Right lobe of liver (tissue), 6 donors: ENCODE data around the gene MDM1. TPM values are rescaled to one million over a fixed set of nuclear protein-coding genes. Genes with fewer than 3 reads are reported as not detected.
A peak's percentile ranks its signal among the peaks of the same experiment; 100 is the strongest.

ENCODE experiments used
- ATAC-seq, 4 donors: fragments of 200-7000 bp; cut with Tn5 transposase; one replicate each; pipeline ENCODE4 v1.9.1; 2020; ENCODE audit warnings: mild to moderate bottlenecking in 4 of 4, moderate library complexity in 4 of 4
- DNase-seq, 3 donors: peaks; one replicate each; pipeline ENCODE4 v3.0.0-alpha.2; 2020
- H3K27ac ChIP-seq, 3 donors: fragments of 200-600 bp; one replicate each; pipeline ENCODE4 v1.8.0; 2022
- H3K27me3 ChIP-seq, 2 donors: fragments of 200-600 bp; one replicate each; pipeline ENCODE4 v1.8.0; 2022
- H3K36me3 ChIP-seq, 4 donors: fragments of 200-600 bp; sonication (generic) in 1 of 4; one replicate each; pipeline versions ENCODE4 v1.5.1 to v1.8.0; 2017 to 2022; ENCODE audit warnings: control low read depth in 1 of 4
- H3K4me1 ChIP-seq, 4 donors: fragments of 200-600 bp; sonication (generic) in 1 of 4; one replicate each; pipeline versions ENCODE4 v1.5.1 to v1.8.0; 2017 to 2022; ENCODE audit warnings: control low read depth in 1 of 4
- H3K4me3 ChIP-seq, 3 donors: fragments of 200-600 bp; one replicate each; pipeline ENCODE4 v1.8.0; 2022
- H3K9me3 ChIP-seq, 4 donors: fragments of 200-600 bp; sonication (generic) in 1 of 4; one replicate each; pipeline versions ENCODE4 v1.5.1 to v1.8.0; 2017 to 2022; ENCODE audit warnings: control low read depth in 1 of 4
- CTCF ChIP-seq, 4 donors: fragments of 200-600 bp in 3 of 4; fragments of 450-650 bp in 1 of 4; IDR thresholded peaks; one replicate each; pipeline versions ENCODE4 v1.5.1 to v1.8.0; 2016 to 2022; ENCODE audit warnings: antibody characterized with exemption in 4 of 4, mild to moderate bottlenecking in 2 of 4
- POLR2A ChIP-seq: fragments of 450-650 bp; IDR thresholded peaks from one replicate; pipeline ENCODE4 v1.6.1; 2017; ENCODE audit warnings: antibody characterized with exemption, mild to moderate bottlenecking
- WGBS: methylation state at CpG from one replicate; pipeline ENCODE4 v1.1.6; 2018; ENCODE audit warnings: low coverage, low lambda C conversion rate; ENCODE audit not compliant: insufficient coverage; ENCODE audit errors: missing lambda C conversion rate; 5-methylcytosine and 5-hydroxymethylcytosine counted together
- intact Hi-C, 2 donors: fragments of 100-400 bp; cut with DNase I; formaldehyde crosslinking; loops; one replicate each; pipeline versions ENCODE4 v1.11.2 to v1.14.1; 2022
- total RNA-seq, 6 experiments: library from RNA; depleted of rRNA in 2 of 6; stranded (reverse); fragments of >200 nt in 2 of 6; fragmentation: NEBNext Ultra II Directional in 3 of 6; extraction: Animal tissue kit (Norgen Biotek cat#: 25700) in 3 of 6; gene quantifications; one replicate each; pipeline versions ENCODE4 v1.1.0 to v1.2.4, GENCODE V29; 2016 to 2023
- donor health status: DM: no; HTN: yes; CAD: no.
- donor health status: DM: no; HTN: no; CAD: no.
- donor health status: DM: no; HTN: no; CAD: no.
- donor health status: DM: no; HTN: yes; CAD: no.
- donor health status: DM: no; HTN: yes; CAD: no.

Gene MDM1
- total RNA-seq, 6 experiments from 2014 or later, result 2.9 to 6.6 (median 4.1) TPM

GRCh38 chr12:68317047-68317667, 15.0 kb downstream of the MDM1 start:
- WGBS, result 86% methylated on average over 1 of the region's 1 CpG
- DNase-seq, result no peak
- ATAC-seq, result peak in 3 of 4 donors; percentile 63 to 66 (median 63)
- Histone ChIP-seq H3K9me3 (no peaks in the 10 kb centered on the region), H3K4me1 (no peaks in the 10 kb centered on the region), H3K36me3 (peaks cover 0 to 11% (median 5%) of the 10 kb centered on the region in 4 donors), H3K4me3 (no peak overlapping the region), H3K27ac (no peak overlapping the region), H3K27me3 (no peaks in the 10 kb centered on the region)
- intact Hi-C loops, result loop anchor here in 1 of 2 donors (10.0 kb wide), 1 partner anchor 82 kb away; no protein-coding TSS in a partner anchor
- TF ChIP-seq POLR2A (no peak), CTCF (IDR thresholded peaks at IDR 0.05) (peak; percentile 60 to 70 (median 68))

GRCh38 chr12:68310370-68310769, 21.8 kb downstream of the MDM1 start:
- Histone ChIP-seq H3K27me3 (no peaks in the 10 kb centered on the region), H3K9me3 (no peaks in the 10 kb centered on the region), H3K36me3 (peaks cover 0 to 29% (median 9%) of the 10 kb centered on the region in 4 donors), H3K4me3 (no peak overlapping the region), H3K27ac (no peak overlapping the region), H3K4me1 (no peaks in the 10 kb centered on the region)
- TF ChIP-seq POLR2A (no peak), CTCF (IDR thresholded peaks at IDR 0.05) (no peak)
- ATAC-seq (no peak), DNase-seq (no peak)
- intact Hi-C loops, result loop anchor here in 1 of 2 donors (10.0 kb wide), 1 partner anchor 76 kb away; no protein-coding TSS in a partner anchor
- 72% methylated on average over 2 of the region's 2 CpGs for WGBS

DNA sequence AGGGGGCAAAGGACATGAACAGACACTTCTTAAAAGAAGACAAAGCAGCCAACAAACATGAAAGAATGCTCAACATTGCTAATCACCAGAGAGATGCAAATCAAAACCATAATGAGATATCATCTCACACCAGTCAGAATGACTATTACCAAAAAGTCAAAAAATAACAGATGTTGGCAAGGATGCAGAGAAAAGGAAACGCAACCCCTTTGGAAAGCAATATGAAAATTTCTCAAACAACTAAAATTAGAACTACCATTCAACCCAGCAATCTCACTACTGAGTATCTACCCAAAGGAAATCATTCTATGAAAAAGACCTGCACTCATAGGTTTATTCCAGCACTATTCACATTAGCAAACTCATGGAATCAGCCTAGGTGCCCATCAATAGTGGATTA, 25.6 kb downstream of the MDM1 start:
- 100% methylated on average over 1 of the region's 1 CpG for WGBS
- H3K9me3 ChIP-seq, result no peaks in the 10 kb centered on the region
- H3K27me3 ChIP-seq, result no peaks in the 10 kb centered on the region
- intact Hi-C loops, result loop anchor here in 1 of 2 donors (10.0 kb wide), 1 partner anchor 72 kb away; no protein-coding TSS in a partner anchor
- DNase-seq, result no peak
- TF ChIP-seq POLR2A (no peak), CTCF (IDR thresholded peaks at IDR 0.05) (no peak)
- peaks cover 0 to 13% (median 2%) of the 10 kb centered on the region in 4 donors for H3K36me3 ChIP-seq
- ATAC-seq, result no peak
- H3K27ac ChIP-seq, result no peak overlapping the region
- no peak overlapping the region for H3K4me3 ChIP-seq
- H3K4me1 ChIP-seq, result no peaks in the 10 kb centered on the region

DNA sequence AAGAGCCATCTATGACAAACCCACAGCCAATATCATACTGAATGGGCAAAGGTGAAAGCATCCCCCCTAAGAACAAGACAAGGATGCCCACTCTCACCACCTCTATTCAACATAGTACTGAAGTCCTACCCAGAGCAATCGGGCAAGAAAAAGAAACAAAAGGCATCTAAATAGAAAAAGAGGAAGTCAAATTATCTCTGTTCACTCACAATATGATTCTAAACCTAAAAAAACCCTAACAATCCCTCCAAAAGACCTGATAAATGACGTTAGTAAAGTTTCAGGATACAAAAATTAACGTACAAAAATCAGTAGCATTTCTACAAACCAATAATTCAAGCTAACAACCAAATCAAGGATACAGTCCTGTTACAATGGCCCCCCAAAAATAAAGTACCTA, 26.9 kb downstream of the MDM1 start:
- no peaks in the 10 kb centered on the region for H3K4me1 ChIP-seq
- ATAC-seq, result no peak
- H3K36me3 ChIP-seq, result peaks cover 0 to 7% (median 0%) of the 10 kb centered on the region in 4 donors
- intact Hi-C loops, result loop anchor here in 1 of 2 donors (10.0 kb wide), 1 partner anchor 70 kb away; no protein-coding TSS in a partner anchor
- no peaks in the 10 kb centered on the region for H3K27me3 ChIP-seq
- TF ChIP-seq POLR2A (no peak), CTCF (IDR thresholded peaks at IDR 0.05) (no peak)
- no peak for DNase-seq
- 86% methylated on average over 3 of the region's 3 CpGs for WGBS
- no peak overlapping the region for H3K27ac ChIP-seq
- no peak overlapping the region for H3K4me3 ChIP-seq
- no peaks in the 10 kb centered on the region for H3K9me3 ChIP-seq
